OCI-LY7 (cell line): ENCODE results near the gene HLF. TPM values are rescaled to one million over a fixed set of nuclear protein-coding genes. Genes with fewer than 3 reads are reported as not detected.
A peak's percentile ranks its signal among the peaks of the same experiment; 100 is the strongest.

Source experiments
- BruUV-seq: library from RNA; stranded (reverse); fragments of 400-500 nt; replicated peaks from 2 replicates; lab custom pipeline; 2021; lab: Mats Ljungman, UMichigan
- CTCF ChIA-PET: fragments of 300-600 bp; sonication (Branson Sonifier 250); formaldehyde crosslinking; loops from one replicate; lab custom pipeline; 2022; ENCODE audit warnings: antibody characterized with exemption; ENCODE audit not compliant: unreplicated experiment; lab: Charles Lee
- POLR2A ChIA-PET: fragments of 300-600 bp; sonication (Branson Sonifier 250); formaldehyde crosslinking; loops from one replicate; lab custom pipeline; 2022; ENCODE audit warnings: antibody characterized with exemption; lab: Charles Lee
- DNase-seq: peaks from one replicate; pipeline ENCODE4 v3.0.0-alpha.2; 2015; ENCODE audit warnings: low spot score
- H2AFZ ChIP-seq: fragments of 200-600 bp; sonication (generic), shearing (Covaris generic); 2 replicates; pipeline ENCODE4 v1.6.1; 2014; ENCODE audit warnings: mild to moderate bottlenecking, antibody characterized with exemption, low read length, moderate library complexity
- H3K27ac ChIP-seq: fragments of 200-600 bp; sonication (generic); 2 replicates; pipeline ENCODE4 v1.5.1; 2014; ENCODE audit warnings: mixed run types, low read depth, mild to moderate bottlenecking, moderate library complexity, low read length, inconsistent platforms; ENCODE audit not compliant: poor library complexity, severe bottlenecking
- H3K36me3 ChIP-seq: fragments of 200-600 bp; sonication (generic); 2 replicates; pipeline ENCODE4 v1.6.1; 2014; ENCODE audit warnings: mild to moderate bottlenecking, antibody characterized with exemption, low read length, moderate library complexity, mixed read lengths; ENCODE audit not compliant: insufficient read depth
- H3K4me1 ChIP-seq: fragments of 200-600 bp; sonication (generic); 2 replicates; pipeline ENCODE4 v1.5.1; 2014; ENCODE audit warnings: mild to moderate bottlenecking, low read length; ENCODE audit not compliant: insufficient read depth, poor library complexity, severe bottlenecking
- H3K4me2 ChIP-seq: fragments of 200-600 bp; sonication (generic); 2 replicates; pipeline ENCODE4 v1.6.1; 2014; ENCODE audit warnings: mild to moderate bottlenecking, low read length
- H3K4me3 ChIP-seq: fragments of 200-600 bp; sonication (generic); 2 replicates; pipeline ENCODE4 v1.5.1; 2014; ENCODE audit warnings: mild to moderate bottlenecking, low read depth, low read length; ENCODE audit not compliant: poor library complexity, severe bottlenecking
- H3K79me2 ChIP-seq: fragments of 200-600 bp; sonication (generic); 2 replicates; pipeline ENCODE4 v1.6.1; 2016; ENCODE audit warnings: low read depth, mild to moderate bottlenecking, low read length, moderate library complexity, mixed read lengths; ENCODE audit not compliant: insufficient read depth
- H3K9me2 ChIP-seq: fragments of 200-600 bp; sonication (generic); 2 replicates; pipeline ENCODE4 v1.6.1; 2016; ENCODE audit warnings: mild to moderate bottlenecking, low read length, mixed read lengths; ENCODE audit not compliant: insufficient read depth
- H3K9me3 ChIP-seq: fragments of 200-600 bp; sonication (generic); 2 replicates; pipeline ENCODE4 v1.6.1; 2014; ENCODE audit warnings: mild to moderate bottlenecking, mixed run types, low read length, mixed read lengths
- H4K20me1 ChIP-seq: fragments of 200-600 bp; sonication (generic); 2 replicates; pipeline ENCODE4 v1.6.1; 2014; ENCODE audit warnings: mild to moderate bottlenecking, antibody characterized with exemption, low read length, moderate library complexity, mixed read lengths; ENCODE audit not compliant: insufficient read depth
- CTCF ChIP-seq: fragments of 200-600 bp; sonication (generic); conservative IDR thresholded peaks from 2 replicates; pipeline ENCODE4 v1.5.1; 2014; ENCODE audit warnings: mild to moderate bottlenecking, antibody characterized with exemption, low read length, moderate library complexity, mixed read lengths
- EZH2phosphoT487 ChIP-seq: fragments of 200-600 bp; sonication (generic); IDR thresholded peaks from 2 replicates; pipeline ENCODE4 v1.6.1; 2018; ENCODE audit warnings: low read depth, borderline replicate concordance, mild to moderate bottlenecking, mixed run types, antibody characterized with exemption, low read length, moderate library complexity, mixed read lengths
- intact Hi-C: fragments of 100-400 bp; cut with micrococcal nuclease; formaldehyde crosslinking; loops from one replicate; pipeline ENCODE4 v1.10.0; 2022; ENCODE audit not compliant: unreplicated experiment
- total RNA-seq, 2 experiments: library from RNA; depleted of rRNA in 1 of 2; stranded (reverse); fragments of >200 nt in 1 of 2; shearing (Covaris generic) in 1 of 2; gene quantifications; 2 replicates each; pipeline ENCODE4 v1.2.3, GENCODE V29; 2014 to 2022

HLF gene
- total RNA-seq, 2 experiments from 2014 or later = 0.13 TPM; not detected in 1

DNA sequence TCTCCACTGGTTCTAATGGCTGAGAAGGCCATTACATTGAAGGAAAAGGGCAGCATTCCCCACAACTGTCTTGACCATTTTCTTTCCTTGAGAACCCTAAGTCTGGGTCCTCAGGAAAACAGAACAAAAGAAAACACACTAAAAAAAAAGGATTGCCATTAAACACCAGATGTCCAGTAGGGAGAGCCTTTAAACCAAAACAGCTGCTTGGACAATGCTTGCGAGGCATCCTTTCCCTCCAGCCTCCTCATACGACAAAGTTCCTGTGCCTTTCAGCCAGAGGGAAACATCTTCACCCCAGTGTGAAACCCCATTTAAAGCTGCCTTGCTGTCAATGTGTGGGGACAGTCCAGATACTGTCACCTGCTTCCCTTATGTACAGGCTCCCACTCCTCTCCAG, 82.6 kb downstream of the HLF start:
- H3K27ac ChIP-seq = no peak overlapping the region
- no peak overlapping the region for H3K4me2 ChIP-seq
- CTCF ChIA-PET = no interaction called here
- H4K20me1 ChIP-seq = no peaks in the 10 kb centered on the region
- H3K9me2 ChIP-seq = no peaks in the 10 kb centered on the region
- no peaks in the 10 kb centered on the region for H3K79me2 ChIP-seq
- POLR2A ChIA-PET = interaction anchor here (1.0 to 1.1 kb wide), 2 partner anchors 9 to 10 kb away, joined by 4 read pairs; no protein-coding TSS in a partner anchor
- H3K36me3 ChIP-seq = no peaks in the 10 kb centered on the region
- TF ChIP-seq CTCF (no peak), EZH2phosphoT487 (no peak)
- intact Hi-C loops = loop anchor here (5.0 kb wide), 1 partner anchor 295 kb away; no protein-coding TSS in a partner anchor
- H3K9me3 ChIP-seq = no peaks in the 10 kb centered on the region
- no peak overlapping the region for H2AFZ ChIP-seq
- H3K4me3 ChIP-seq = no peak overlapping the region
- DNase-seq = no peak
- BruUV-seq = no TSS peak
- H3K4me1 ChIP-seq = no peaks in the 10 kb centered on the region

DNA sequence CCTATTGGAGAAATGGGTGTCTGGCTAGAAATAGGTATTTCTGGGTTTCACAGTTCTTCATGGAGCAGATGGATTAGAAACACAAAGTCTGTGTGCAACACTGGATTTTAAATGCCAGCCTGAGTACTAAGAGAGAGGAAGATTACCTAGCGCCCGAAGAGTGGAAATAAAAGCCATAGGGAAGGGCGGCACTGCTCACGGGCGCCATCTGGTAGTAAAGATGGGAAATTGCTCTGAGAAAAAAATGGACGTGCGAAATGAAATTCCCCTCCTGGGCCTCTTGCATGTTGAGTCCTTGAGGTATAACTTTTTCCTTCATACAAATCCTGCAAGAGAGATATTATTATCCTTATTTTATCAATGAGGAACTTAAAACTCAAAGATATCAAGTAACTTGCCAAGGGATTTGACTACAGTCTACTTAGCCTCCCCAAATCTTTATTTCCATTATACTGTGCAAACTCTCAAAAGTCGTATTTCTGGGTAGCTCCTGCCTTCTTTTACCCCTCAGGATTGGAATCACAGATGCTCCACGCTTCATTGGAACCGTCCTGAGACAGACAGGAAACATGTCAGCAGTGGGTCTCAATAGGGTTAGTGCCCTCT, 84.1 kb downstream of the HLF start:
- ChIA-PET CTCF (no interaction called here), POLR2A (interaction anchor here (0.9 to 1.1 kb wide), 2 partner anchors 9 to 183 kb away, joined by 3 read pairs; no protein-coding TSS in a partner anchor)
- no peaks in the 10 kb centered on the region for H3K4me1 ChIP-seq
- H3K4me2 ChIP-seq = no peak overlapping the region
- no peaks in the 10 kb centered on the region for H4K20me1 ChIP-seq
- H3K9me3 ChIP-seq = no peaks in the 10 kb centered on the region
- TF ChIP-seq CTCF = peak; percentile 96
- no peak for TF ChIP-seq EZH2phosphoT487
- H3K27ac ChIP-seq = no peak overlapping the region
- no peaks in the 10 kb centered on the region for H3K79me2 ChIP-seq
- intact Hi-C loops = loop anchor here (1.0 to 5.0 kb wide), 2 partner anchors 297 to 356 kb away; no protein-coding TSS in a partner anchor
- peak overlapping the region; percentile 27; the same call in 1 of the 2 replicates for H2AFZ ChIP-seq
- H3K9me2 ChIP-seq = no peaks in the 10 kb centered on the region
- H3K4me3 ChIP-seq = no peak overlapping the region
- no peaks in the 10 kb centered on the region for H3K36me3 ChIP-seq
- no TSS peak for BruUV-seq
- peak; percentile 63 for DNase-seq

DNA sequence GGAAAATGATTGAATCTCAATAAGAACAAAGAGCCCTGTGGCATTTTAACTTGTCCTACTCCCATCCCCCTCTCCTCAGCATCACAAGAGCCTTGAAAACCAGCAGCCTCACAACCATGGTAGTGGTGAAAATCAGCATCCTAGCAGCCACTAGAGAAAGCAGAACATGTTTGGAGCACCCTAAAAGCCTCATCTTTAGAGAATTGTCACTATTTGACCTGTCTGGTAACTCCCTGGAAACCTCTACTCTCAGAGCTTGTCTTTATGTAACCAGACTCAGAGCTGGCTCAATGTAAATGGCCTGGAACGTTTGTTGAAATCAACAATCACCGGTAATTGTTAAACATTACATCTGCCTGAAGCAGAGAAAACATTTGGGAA, 86.1 kb downstream of the HLF start:
- TF ChIP-seq EZH2phosphoT487 (no peak), CTCF (no peak)
- peak overlapping the region; percentile 13 for H2AFZ ChIP-seq

More for the DNA sequence above, 86.1 kb downstream of the HLF start:
- no peak for DNase-seq
- no peak overlapping the region for H3K27ac ChIP-seq
- no peaks in the 10 kb centered on the region for H3K36me3 ChIP-seq
- POLR2A ChIA-PET = interaction anchor here (0.8 kb wide), 1 partner anchor 163 kb away, joined by 3 read pairs; no protein-coding TSS in a partner anchor
- no TSS peak for BruUV-seq
- no peaks in the 10 kb centered on the region for H3K9me3 ChIP-seq
- no peaks in the 10 kb centered on the region for H3K9me2 ChIP-seq
- H3K4me3 ChIP-seq = no peak overlapping the region
- H3K4me2 ChIP-seq = no peak overlapping the region
- intact Hi-C loops = no loop called here
- H4K20me1 ChIP-seq = no peaks in the 10 kb centered on the region
- H3K4me1 ChIP-seq = no peaks in the 10 kb centered on the region
- no peaks in the 10 kb centered on the region for H3K79me2 ChIP-seq
- CTCF ChIA-PET = no interaction called here
